ENCODE measurements around the gene MAP6.

DNA sequence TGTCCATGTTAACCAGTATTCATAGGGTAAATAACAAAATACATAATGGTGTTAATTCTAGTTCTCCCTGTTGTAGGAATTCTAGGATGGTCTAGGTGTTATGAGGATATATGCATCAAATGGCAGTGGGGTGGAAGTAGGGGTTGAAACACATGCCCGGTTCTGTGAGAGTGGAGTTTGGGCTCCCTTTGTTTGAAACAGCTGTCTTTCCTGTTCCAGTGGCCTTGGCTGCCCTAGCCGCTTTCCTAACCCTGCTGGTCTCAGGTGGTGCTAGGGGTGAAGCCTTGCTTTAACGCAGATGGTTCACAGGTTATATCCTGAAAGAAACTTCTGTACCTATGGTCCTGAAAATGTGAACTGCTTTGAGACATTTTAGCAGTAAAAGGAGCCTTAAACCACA is 68.5 kb downstream of the MAP6 start:
- TF ChIP-seq, protein P1, sequence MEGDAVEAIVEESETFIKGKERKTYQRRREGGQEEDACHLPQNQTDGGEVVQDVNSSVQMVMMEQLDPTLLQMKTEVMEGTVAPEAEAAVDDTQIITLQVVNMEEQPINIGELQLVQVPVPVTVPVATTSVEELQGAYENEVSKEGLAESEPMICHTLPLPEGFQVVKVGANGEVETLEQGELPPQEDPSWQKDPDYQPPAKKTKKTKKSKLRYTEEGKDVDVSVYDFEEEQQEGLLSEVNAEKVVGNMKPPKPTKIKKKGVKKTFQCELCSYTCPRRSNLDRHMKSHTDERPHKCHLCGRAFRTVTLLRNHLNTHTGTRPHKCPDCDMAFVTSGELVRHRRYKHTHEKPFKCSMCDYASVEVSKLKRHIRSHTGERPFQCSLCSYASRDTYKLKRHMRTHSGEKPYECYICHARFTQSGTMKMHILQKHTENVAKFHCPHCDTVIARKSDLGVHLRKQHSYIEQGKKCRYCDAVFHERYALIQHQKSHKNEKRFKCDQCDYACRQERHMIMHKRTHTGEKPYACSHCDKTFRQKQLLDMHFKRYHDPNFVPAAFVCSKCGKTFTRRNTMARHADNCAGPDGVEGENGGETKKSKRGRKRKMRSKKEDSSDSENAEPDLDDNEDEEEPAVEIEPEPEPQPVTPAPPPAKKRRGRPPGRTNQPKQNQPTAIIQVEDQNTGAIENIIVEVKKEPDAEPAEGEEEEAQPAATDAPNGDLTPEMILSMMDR (conservative IDR thresholded peaks at IDR 0.05), result no peak
- no peak for TF ChIP-seq EZH2 (IDR thresholded peaks at IDR 0.05; ENCODE audit: low read depth)

Measured in PC-9 (cell line).